CMK (cell line): Measurements from ENCODE around the gene CACNA1S.

Experiments
- DNase-seq: peaks from one replicate; pipeline ENCODE4 v3.0.0-alpha.2; 2010; ENCODE audit warnings: low read depth

Gene CACNA1S

GRCh38 chr1:201013031-201013485 lies 99.2 kb downstream of the CACNA1S start:
- peak; percentile 90 for DNase-seq

GRCh38 chr1:201011616-201012015 lies 100.6 kb downstream of the CACNA1S start:
- no peak for DNase-seq

GRCh38 chr1:201009962-201010645 lies 102.1 kb downstream of the CACNA1S start:
- DNase-seq: no peak

GRCh38 chr1:201008666-201009360 lies 103.4 kb downstream of the CACNA1S start:
- no peak for DNase-seq

- DNase-seq: no peak
These were observed 104.7 kb downstream of the CACNA1S start for GRCh38 chr1:201007481-201007880.

- DNase-seq: no peak
These were observed 105.8 kb downstream of the CACNA1S start for GRCh38 chr1:201006450-201006849.

GRCh38 chr1:201004732-201005131 lies 107.5 kb downstream of the CACNA1S start:
- DNase-seq: no peak

GRCh38 chr1:201004154-201004553 lies 108.1 kb downstream of the CACNA1S start:
- DNase-seq: no peak

- DNase-seq: no peak
These were observed 109.7 kb downstream of the CACNA1S start for GRCh38 chr1:201002510-201002909.

- DNase-seq: no peak
These were observed 110.3 kb downstream of the CACNA1S start for GRCh38 chr1:201001962-201002361.

GRCh38 chr1:201000391-201000790 lies 111.8 kb downstream of the CACNA1S start:
- DNase-seq: no peak

GRCh38 chr1:200999667-201000066 lies 112.6 kb downstream of the CACNA1S start:
- DNase-seq: no peak

GRCh38 chr1:200998323-200998722 lies 113.9 kb downstream of the CACNA1S start:
- DNase-seq: no peak

- DNase-seq: no peak
These were observed 119.7 kb downstream of the CACNA1S start for GRCh38 chr1:200992382-200993048.

- DNase-seq: no peak
These were observed 121.1 kb downstream of the CACNA1S start for GRCh38 chr1:200991097-200991614.

- DNase-seq: no peak
These were observed 122.1 kb downstream of the CACNA1S start for GRCh38 chr1:200990114-200990513.
